CD4-positive, alpha-beta T cell treated with Interleukin-1 beta for 1 hour (primary cell): Measurements from ENCODE around the gene GIMAP6.

ENCODE experiments used
- DNase-seq, 2 donors: peaks; one replicate each; pipeline ENCODE4 v3.0.0-alpha.2; 2020 to 2022

GIMAP6 gene

DNA sequence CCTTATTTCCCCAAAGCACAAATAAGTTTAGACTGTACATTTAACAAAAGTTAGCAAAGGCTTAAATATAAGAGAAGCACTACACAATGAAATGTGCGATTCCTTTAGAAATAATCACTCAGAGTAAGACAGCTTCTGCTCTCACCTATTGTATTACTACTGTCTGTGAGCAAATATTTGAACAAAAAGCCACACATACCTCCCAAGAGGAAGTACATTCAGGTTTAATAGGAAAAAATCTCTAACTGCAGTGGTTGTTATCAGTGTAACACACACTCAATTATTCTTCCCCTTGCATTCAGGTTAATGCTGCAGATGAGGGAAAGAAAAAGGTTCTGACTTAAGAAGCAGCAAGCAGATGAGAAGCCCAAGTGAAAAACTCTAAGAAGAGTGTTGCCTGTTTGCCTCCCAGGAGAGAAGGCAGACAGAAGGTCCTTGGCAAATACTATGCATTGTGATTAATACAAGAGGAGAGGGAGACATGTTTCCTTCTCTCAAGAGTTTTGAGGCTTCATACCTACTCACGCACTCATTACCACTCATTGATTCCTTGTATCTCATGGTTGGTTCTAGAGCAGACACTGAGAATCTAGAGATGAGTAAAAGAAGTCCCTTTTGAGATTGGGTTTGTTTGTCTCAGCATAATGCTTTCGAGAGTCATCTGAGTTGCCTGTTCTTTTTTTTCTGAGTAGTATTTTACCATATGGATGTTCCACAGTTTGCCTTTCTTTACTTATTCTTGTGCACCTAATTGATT lies 51.4 kb downstream of the GIMAP6 start:
- no peak for DNase-seq

DNA sequence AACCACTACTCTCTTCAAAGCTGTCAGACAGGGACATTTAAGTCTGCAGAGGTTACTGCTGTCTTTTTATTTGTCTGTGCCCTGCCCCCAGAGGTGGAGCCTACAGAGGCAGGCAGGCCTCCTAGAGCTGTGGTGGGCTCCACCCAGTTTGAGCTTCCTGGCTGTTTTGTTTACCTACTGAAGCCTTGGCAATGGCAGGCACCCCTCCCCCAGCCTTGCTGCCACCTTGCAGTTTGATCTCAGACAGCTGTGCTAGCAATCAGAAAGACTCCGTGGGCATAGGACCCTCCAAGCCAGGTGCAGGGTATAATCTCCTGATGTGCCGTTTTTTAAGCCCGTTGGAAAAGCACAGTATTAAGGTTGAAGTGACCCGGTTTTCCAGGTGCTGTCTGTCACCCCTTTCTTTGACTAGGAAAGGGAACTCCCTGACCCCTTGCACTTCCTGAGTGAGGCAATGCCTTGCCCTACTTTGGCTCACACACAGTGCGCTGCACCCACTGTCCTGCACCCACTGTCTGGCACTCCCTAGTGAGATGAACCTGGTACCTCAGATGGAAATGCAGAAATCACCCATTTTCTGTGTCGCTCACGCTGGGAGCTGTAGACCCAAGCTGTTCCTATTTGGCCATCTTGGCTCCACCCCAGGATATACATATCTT lies 52.1 kb downstream of the GIMAP6 start:
- peak; percentile 23 to 42 for DNase-seq
